HUES64 (cell line): ENCODE data around the gene CACNA2D3.

ENCODE experiments used
- H3K27ac ChIP-seq: 2 replicates; pipeline ENCODE4 v1.7.0; 2013; ENCODE audit warnings: low read depth, low read length, inconsistent platforms
- H3K27me3 ChIP-seq: 2 replicates; pipeline ENCODE4 v1.6.1; 2013; ENCODE audit warnings: mild to moderate bottlenecking, low read length; ENCODE audit not compliant: insufficient read depth
- H3K36me3 ChIP-seq: 2 replicates; pipeline ENCODE4 v1.6.1; 2013; ENCODE audit warnings: mild to moderate bottlenecking, low read length; ENCODE audit not compliant: insufficient read depth
- H3K4me1 ChIP-seq: 2 replicates; pipeline ENCODE4 v1.6.1; 2013; ENCODE audit warnings: mild to moderate bottlenecking, low read length, moderate library complexity; ENCODE audit not compliant: insufficient read depth
- H3K4me3 ChIP-seq: 2 replicates; pipeline ENCODE4 v1.5.1; 2013; ENCODE audit warnings: mild to moderate bottlenecking, low read length, moderate library complexity
- H3K9ac ChIP-seq: 2 replicates; pipeline ENCODE4 v1.6.1; 2013; ENCODE audit warnings: mild to moderate bottlenecking, low read depth, low read length
- H3K9me3 ChIP-seq: 2 replicates; pipeline ENCODE4 v1.6.1; 2013; ENCODE audit warnings: low read depth, low read length; ENCODE audit not compliant: insufficient read depth
- WGBS: fragments of 150-250, 120-280 bp; methylation state at CpG from one replicate; pipeline ENCODE4 v1.1.7; 2013; ENCODE audit warnings: missing lambda C conversion rate; 5-methylcytosine and 5-hydroxymethylcytosine counted together

Gene CACNA2D3

GRCh38 chr3:54217828-54218227, 95.5 kb downstream of the CACNA2D3 start:
- H3K27me3 ChIP-seq = no peaks in the 10 kb centered on the region
- 93% methylated on average over 5 of the region's 5 CpGs for WGBS
- no peak overlapping the region for H3K4me3 ChIP-seq
- H3K9me3 ChIP-seq = 0 out of 2 replicates have a peak, but pooled peaks cover 1% of the 10 kb centered on the region
- no peak overlapping the region for H3K9ac ChIP-seq
- no peaks in the 10 kb centered on the region for H3K36me3 ChIP-seq
- no peaks in the 10 kb centered on the region for H3K4me1 ChIP-seq
- H3K27ac ChIP-seq = no peak overlapping the region

GRCh38 chr3:54222316-54222715, 100.0 kb downstream of the CACNA2D3 start:
- no peaks in the 10 kb centered on the region for H3K9me3 ChIP-seq

GRCh38 chr3:54223063-54223462, 100.7 kb downstream of the CACNA2D3 start:
- Histone ChIP-seq H3K27ac (no peak overlapping the region), H3K4me1 (no peaks in the 10 kb centered on the region), H3K9me3 (no peaks in the 10 kb centered on the region), H3K27me3 (no peaks in the 10 kb centered on the region), H3K9ac (no peak overlapping the region), H3K36me3 (no peaks in the 10 kb centered on the region), H3K4me3 (no peak overlapping the region)
- WGBS = 92% methylated on average over 3 of the region's 3 CpGs

More at GRCh38 chr3:54222316-54222715, 100.0 kb downstream of the CACNA2D3 start:
- H3K36me3 ChIP-seq = no peaks in the 10 kb centered on the region
- no peaks in the 10 kb centered on the region for H3K27me3 ChIP-seq
- no peak overlapping the region for H3K4me3 ChIP-seq
- no peak overlapping the region for H3K9ac ChIP-seq
- H3K4me1 ChIP-seq = no peaks in the 10 kb centered on the region
- H3K27ac ChIP-seq = no peak overlapping the region

GRCh38 chr3:54225841-54226528, 103.6 kb downstream of the CACNA2D3 start:
- Histone ChIP-seq H3K27ac (no peak overlapping the region), H3K4me1 (peaks cover 5% of the 10 kb centered on the region; the same call in 1 of the 2 replicates), H3K27me3 (no peaks in the 10 kb centered on the region), H3K9ac (no peak overlapping the region), H3K36me3 (no peaks in the 10 kb centered on the region), H3K4me3 (no peak overlapping the region), H3K9me3 (no peaks in the 10 kb centered on the region)
- WGBS = 80% methylated on average over 8 of the region's 8 CpGs

GRCh38 chr3:54228806-54229205, 106.5 kb downstream of the CACNA2D3 start:
- 64% methylated on average over 5 of the region's 5 CpGs for WGBS
- H3K27ac ChIP-seq = no peak overlapping the region
- H3K9me3 ChIP-seq = no peaks in the 10 kb centered on the region
- no peaks in the 10 kb centered on the region for H3K36me3 ChIP-seq
- H3K4me1 ChIP-seq = peaks cover 5% of the 10 kb centered on the region; the same call in 1 of the 2 replicates
- H3K9ac ChIP-seq = no peak overlapping the region
- H3K4me3 ChIP-seq = no peak overlapping the region
- no peaks in the 10 kb centered on the region for H3K27me3 ChIP-seq

- WGBS = 95% methylated on average over 4 of the region's 4 CpGs
- H3K36me3 ChIP-seq = no peaks in the 10 kb centered on the region
- H3K27ac ChIP-seq = no peak overlapping the region
- no peak overlapping the region for H3K4me3 ChIP-seq
- no peak overlapping the region for H3K9ac ChIP-seq
- no peaks in the 10 kb centered on the region for H3K27me3 ChIP-seq
- H3K9me3 ChIP-seq = no peaks in the 10 kb centered on the region
- H3K4me1 ChIP-seq = peaks cover 9% of the 10 kb centered on the region; the same call in 1 of the 2 replicates
Observed at GRCh38 chr3:54232618-54233017, 110.3 kb downstream of the CACNA2D3 start.

GRCh38 chr3:54235998-54236397, 113.6 kb downstream of the CACNA2D3 start:
- H3K36me3 ChIP-seq = no peaks in the 10 kb centered on the region
- 0 out of 2 replicates have a peak, but pooled peaks cover 7% of the 10 kb centered on the region for H3K4me1 ChIP-seq
- no peak overlapping the region for H3K4me3 ChIP-seq
- H3K9me3 ChIP-seq = no peaks in the 10 kb centered on the region
- no peaks in the 10 kb centered on the region for H3K27me3 ChIP-seq
- 89% methylated on average over 4 of the region's 4 CpGs for WGBS
- no peak overlapping the region for H3K27ac ChIP-seq
- H3K9ac ChIP-seq = no peak overlapping the region

GRCh38 chr3:54237109-54237508, 114.8 kb downstream of the CACNA2D3 start:
- Histone ChIP-seq H3K9ac (no peak overlapping the region), H3K36me3 (no peaks in the 10 kb centered on the region), H3K4me3 (no peak overlapping the region), H3K9me3 (no peaks in the 10 kb centered on the region), H3K27ac (no peak overlapping the region), H3K27me3 (no peaks in the 10 kb centered on the region), H3K4me1 (0 out of 2 replicates have a peak, but pooled peaks cover 7% of the 10 kb centered on the region)
- 88% methylated on average over 1 of the region's 3 CpGs for WGBS

GRCh38 chr3:54237788-54238502, 115.6 kb downstream of the CACNA2D3 start:
- Histone ChIP-seq H3K27ac (no peak overlapping the region), H3K36me3 (no peaks in the 10 kb centered on the region), H3K9ac (no peak overlapping the region), H3K27me3 (no peaks in the 10 kb centered on the region), H3K4me3 (no peak overlapping the region), H3K9me3 (no peaks in the 10 kb centered on the region), H3K4me1 (0 out of 2 replicates have a peak, but pooled peaks cover 7% of the 10 kb centered on the region)
- 92% methylated on average over 4 of the region's 4 CpGs for WGBS

GRCh38 chr3:54240309-54240708, 118.0 kb downstream of the CACNA2D3 start:
- 85% methylated on average over 4 of the region's 4 CpGs for WGBS
- no peak overlapping the region for H3K4me3 ChIP-seq
- H3K27me3 ChIP-seq = no peaks in the 10 kb centered on the region
- H3K9me3 ChIP-seq = no peaks in the 10 kb centered on the region
- H3K9ac ChIP-seq = no peak overlapping the region
- H3K36me3 ChIP-seq = no peaks in the 10 kb centered on the region
- no peak overlapping the region for H3K27ac ChIP-seq
- H3K4me1 ChIP-seq = 0 out of 2 replicates have a peak, but pooled peaks cover 5% of the 10 kb centered on the region

GRCh38 chr3:54243056-54243931, 120.9 kb downstream of the CACNA2D3 start:
- H3K4me1 ChIP-seq = 0 out of 2 replicates have a peak, but pooled peaks cover 3% of the 10 kb centered on the region
- H3K27ac ChIP-seq = no peak overlapping the region
- no peak overlapping the region for H3K9ac ChIP-seq
- H3K36me3 ChIP-seq = no peaks in the 10 kb centered on the region
- no peaks in the 10 kb centered on the region for H3K9me3 ChIP-seq
- 93% methylated on average over 13 of the region's 13 CpGs for WGBS
- H3K4me3 ChIP-seq = no peak overlapping the region
- no peaks in the 10 kb centered on the region for H3K27me3 ChIP-seq
